Transverse colon (tissue), 4 donors: Measurements from ENCODE around the gene MAN2A1.

Experiments
- EP300 ChIP-seq: sonication (generic); formaldehyde crosslinking; IDR thresholded peaks from one replicate; pipeline ENCODE4 v1.6.1; 2017; ENCODE audit warnings: antibody characterized with exemption, low read depth
- POLR2A ChIP-seq: fragments of 450-650 bp; IDR thresholded peaks from one replicate; pipeline ENCODE4 v1.6.1; 2016; ENCODE audit warnings: antibody characterized with exemption, mild to moderate bottlenecking, moderate library complexity
- POLR2AphosphoS5 ChIP-seq, 3 donors: sonication (generic); formaldehyde crosslinking; IDR thresholded peaks; one replicate each; pipeline ENCODE4 v1.6.1; 2016; ENCODE audit warnings: antibody characterized with exemption in 3 of 3
- TF ChIP-seq, protein P1 (sequence below), 5 experiments: fragments of 200-600 bp in 3 of 5; fragments of 450-650 bp in 2 of 5; sonication (generic) in 3 of 5; IDR thresholded peaks; 1 replicate in 2 of 5; 2 replicates in 3 of 5; pipeline ENCODE4 v1.5.1; 2016 to 2017; ENCODE audit warnings: antibody characterized with exemption in 5 of 5, inconsistent platforms in 3 of 5, mild to moderate bottlenecking in 2 of 5, moderate library complexity in 1 of 5

DNA sequence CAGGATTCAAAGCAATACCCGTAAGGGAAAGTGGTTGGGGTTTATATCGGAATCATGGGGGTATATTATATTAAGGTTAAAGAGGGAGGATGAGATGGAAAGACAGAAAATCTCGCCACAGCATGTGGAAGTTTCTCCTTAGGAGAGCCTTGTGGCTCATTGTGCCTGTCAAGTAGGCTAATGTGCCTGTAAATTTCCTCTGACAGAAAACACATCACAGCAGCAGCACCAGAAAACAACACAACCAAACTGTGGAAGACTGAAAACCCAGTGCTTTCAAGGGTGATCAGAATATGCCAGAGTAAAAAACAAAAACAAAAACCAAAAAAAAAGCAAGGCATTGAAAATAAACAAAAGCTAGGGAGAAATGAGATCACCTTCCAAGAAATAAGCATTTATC is 11.3 kb upstream of the MAN2A1 start:
- TF ChIP-seq EP300 = no peak
- TF ChIP-seq, protein P1, sequence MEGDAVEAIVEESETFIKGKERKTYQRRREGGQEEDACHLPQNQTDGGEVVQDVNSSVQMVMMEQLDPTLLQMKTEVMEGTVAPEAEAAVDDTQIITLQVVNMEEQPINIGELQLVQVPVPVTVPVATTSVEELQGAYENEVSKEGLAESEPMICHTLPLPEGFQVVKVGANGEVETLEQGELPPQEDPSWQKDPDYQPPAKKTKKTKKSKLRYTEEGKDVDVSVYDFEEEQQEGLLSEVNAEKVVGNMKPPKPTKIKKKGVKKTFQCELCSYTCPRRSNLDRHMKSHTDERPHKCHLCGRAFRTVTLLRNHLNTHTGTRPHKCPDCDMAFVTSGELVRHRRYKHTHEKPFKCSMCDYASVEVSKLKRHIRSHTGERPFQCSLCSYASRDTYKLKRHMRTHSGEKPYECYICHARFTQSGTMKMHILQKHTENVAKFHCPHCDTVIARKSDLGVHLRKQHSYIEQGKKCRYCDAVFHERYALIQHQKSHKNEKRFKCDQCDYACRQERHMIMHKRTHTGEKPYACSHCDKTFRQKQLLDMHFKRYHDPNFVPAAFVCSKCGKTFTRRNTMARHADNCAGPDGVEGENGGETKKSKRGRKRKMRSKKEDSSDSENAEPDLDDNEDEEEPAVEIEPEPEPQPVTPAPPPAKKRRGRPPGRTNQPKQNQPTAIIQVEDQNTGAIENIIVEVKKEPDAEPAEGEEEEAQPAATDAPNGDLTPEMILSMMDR (IDR thresholded peaks at IDR 0.05) = no peak
- no peak for TF ChIP-seq POLR2A
- no peak for TF ChIP-seq POLR2AphosphoS5 (IDR thresholded peaks at IDR 0.05)
